NCI-H1105 (cell line): ENCODE measurements around the gene SORBS1.

ENCODE experiments used
- DNase-seq: peaks from one replicate; lab custom pipeline; 2025; lab: John Stamatoyannopoulos, UW

SORBS1 gene

GRCh38 chr10:95435548-95436279 is 125.5 kb downstream of the SORBS1 start:
- no peak for DNase-seq

DNA sequence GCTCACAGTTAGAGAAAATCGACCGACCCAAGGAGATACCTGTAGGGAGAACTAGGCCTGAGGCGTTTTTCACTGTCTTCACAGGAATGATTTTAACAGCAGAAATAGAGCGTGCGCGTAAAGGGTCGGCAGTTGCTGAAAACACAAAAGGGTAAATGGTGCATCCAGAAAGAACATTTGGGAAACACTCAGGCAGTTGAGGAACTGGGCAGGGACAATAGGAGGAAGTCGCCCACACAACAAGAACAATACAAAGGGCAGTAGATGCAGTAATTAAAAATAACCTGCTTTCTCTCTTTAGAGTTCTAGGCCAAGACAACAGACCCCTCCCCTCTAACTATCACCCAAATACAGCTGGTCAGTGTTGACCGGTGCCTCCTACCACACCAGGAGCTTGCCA is 126.6 kb downstream of the SORBS1 start:
- DNase-seq = no peak

GRCh38 chr10:95431900-95432342 is 129.2 kb downstream of the SORBS1 start:
- no peak for DNase-seq

DNA sequence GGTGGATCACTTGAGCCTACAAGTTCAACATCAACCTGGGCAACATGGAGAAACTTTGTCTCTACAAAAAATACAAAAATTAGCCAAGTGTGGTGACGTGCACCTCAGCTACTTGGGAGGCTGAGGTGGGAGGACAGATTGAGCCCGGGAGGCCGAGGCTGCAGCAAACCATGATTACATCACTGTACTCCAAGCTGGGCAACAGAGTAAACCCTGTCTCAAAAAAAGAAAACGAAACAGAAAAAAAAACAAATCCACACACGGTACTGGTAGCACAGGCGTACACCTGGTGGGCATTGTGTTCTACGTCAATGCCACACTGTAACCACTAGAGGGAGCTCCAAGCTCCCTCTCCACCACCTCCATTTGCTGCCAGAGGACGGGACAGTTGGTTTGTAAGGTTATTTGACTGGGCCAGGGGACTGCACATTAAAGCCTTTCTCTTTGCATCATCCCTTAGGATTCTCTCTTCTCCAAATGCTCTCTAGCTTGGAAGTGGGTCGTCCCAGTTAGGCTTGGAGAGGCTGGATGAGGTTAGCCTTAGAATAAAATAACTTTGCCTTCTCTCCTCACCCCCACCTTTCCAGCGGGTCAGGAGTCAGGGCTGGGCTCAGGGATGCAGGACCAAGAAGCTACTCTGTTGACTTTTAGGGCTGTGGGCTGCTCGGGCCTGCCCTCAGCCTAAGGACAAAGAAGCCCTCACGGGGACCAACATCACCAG is 130.8 kb downstream of the SORBS1 start:
- DNase-seq = no peak

GRCh38 chr10:95429639-95430038 is 131.5 kb downstream of the SORBS1 start:
- no peak for DNase-seq

DNA sequence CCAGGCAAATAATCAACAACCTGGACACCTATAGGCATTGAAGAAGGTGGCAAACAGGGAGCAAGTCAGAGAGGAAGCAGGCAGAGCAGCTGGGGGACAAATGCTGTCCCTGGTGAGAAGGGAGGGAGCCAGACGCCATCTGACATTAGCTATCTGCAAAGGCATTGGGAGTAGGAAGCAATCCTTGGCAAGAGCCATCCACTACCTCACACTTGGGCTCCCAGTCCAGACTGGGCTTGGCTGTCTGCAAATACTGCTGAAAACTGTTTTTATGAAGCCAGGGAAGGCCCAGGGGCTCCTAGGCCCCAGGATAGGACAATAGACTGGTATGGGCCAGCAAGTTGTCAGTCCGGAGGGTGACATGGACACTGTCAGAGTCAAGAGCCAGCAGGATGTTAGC is 132.5 kb downstream of the SORBS1 start:
- no peak for DNase-seq

DNA sequence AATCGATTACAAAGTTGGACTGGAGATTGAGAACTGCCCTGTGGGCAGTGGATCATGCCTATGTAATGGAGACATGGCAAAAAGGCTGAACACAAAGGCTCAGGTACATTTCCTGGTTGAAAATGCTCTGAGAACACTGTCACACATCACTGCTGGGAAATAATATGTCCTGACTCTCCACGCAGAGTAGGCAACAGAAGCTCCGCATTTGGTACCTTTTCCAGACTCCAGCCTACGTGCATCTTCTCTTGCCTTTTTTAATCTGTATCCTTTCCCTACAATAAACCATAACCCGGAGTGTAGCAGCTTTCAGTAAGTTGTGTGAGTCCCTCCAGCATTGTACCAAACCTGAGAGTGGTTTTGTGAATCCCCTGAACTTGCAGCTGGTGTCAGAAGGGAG is 134.7 kb downstream of the SORBS1 start:
- no peak for DNase-seq

DNA sequence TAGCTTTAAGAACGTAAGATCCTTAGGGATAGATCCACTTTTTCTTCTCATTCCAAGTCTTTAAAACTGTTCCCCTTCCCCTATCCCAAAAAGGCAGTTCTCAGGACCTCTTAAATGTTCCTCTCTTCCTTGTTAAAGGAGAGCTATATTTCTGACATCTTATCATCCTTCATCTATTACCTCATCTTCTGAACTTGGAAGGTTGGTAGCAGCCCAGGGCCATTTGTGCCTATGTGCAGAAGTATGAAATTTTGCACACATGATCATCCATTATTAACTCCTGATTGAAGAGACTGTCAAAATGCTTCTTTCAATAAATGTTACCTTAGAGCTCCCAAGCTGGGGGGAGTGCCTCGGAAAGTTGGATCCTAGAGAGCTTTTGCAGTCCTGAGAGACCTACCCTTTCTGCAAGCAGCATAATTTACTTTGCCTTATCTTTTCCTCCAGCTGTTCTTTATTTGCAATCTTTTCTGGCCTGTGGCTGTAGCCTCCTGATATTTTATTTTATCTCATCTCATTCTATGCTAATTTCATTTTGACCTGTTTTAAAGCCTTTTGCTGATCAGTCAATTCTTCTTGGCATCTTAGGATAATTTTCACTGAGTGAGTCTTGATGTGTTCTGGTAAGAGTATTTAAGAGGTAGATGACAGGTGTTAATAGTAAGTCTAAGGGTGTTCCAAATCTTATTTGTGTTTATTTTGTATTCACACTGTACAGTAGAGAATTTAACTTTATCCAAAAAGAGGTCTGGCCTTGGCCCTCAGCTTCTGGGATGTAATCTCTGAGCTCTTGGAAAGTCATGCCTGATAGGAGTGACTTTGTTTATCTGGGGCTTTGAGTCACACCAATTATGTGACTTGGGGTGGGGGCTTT is 135.3 kb downstream of the SORBS1 start:
- no peak for DNase-seq

DNA sequence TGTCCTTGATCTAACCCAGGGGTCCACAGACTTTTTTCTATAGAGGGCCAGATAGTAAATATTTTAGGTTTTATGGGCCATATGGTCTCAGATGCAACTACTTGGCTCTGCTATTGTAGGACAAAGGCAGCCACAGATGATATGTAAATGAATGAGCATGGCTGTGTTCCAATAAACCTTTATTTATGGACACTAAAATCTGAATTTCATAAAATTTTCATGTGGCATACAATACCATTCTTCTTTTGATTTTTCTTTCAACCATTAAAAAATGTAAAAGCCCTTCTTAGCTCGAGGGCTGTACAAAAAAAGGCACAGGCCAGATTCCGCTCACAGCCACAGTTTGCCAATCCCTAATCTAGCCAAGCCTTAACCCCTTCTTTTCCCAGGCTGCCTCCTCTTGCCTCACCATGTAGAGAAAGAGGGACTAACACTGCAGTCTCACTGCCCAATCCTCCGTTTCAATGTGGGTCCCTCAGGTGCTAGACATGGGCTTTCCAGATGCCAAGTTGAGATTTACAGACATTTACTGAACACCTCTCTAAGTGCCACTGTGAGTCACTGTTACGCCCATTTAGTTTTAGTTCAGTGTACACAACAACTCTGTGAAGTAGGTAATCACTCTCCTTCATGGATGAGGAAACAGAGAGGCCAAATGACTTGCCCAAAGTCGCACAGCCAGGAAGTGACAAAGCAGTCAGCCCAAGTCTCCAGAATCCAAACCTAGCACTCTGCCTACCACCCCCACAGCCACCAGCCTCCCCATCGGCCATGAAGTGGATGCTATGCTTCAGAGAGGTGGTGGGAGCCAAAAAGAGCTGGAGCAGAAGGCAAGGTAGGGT is 137.8 kb downstream of the SORBS1 start:
- no peak for DNase-seq

DNA sequence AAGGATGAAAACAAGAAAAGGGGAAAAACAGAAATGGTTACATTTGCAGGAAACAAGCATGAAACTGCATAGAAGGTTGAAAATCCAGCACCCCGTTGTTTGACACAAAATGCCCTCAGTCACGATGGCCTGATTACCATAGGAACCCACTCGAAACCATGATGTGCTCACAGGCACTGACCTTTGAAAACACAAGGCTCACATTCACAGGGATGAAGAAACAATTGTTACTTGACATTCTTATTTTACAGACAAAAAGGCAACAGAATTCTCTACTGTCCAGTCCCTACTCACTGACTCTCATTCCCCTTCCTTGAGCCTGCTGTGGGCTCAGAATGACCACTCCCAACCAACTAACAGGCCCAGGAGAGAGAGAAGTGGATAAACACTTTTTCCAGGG is 138.9 kb downstream of the SORBS1 start:
- no peak for DNase-seq

DNA sequence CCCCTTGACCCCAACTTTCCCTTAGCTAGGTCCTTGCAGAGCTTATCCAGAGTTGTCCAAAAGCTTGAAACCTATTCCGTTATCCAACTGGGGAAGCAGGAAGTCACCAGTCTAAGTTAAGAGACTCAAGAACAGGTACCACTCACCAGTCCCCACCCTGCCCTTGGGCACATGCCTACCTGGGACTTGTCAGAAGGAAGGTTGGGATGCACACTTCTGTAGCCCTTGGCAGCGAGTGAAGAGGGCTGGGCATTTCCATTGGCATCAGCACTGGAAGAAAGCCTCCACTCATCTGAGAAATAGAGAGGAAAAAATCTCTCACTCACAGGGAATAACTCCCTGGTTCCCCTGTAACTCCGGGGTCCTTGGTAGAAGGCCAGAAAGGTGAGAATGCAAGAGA is 139.4 kb downstream of the SORBS1 start:
- DNase-seq = no peak

GRCh38 chr10:95419399-95419798 is 141.8 kb downstream of the SORBS1 start:
- DNase-seq = no peak

- no peak for DNase-seq
These were observed 144.2 kb downstream of the SORBS1 start for GRCh38 chr10:95416973-95417372.

DNA sequence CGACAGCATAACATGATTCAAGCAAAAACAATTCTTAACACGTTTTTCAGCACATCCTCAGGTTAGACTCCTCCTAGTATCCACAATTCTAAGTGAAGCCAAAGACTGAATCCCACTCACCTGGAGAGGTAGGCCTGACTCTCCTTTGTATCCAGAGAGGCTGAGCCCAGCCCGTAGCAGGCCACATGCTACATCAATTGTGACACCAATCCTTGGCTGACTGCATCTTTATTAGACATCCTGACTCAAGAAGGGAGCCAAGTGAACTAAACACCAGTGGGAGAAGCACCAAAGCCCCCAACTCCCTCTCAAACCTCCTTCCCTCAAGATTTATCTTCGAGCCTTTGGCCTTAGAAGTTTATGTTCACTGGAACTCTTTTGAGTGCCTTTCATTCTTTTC is 144.9 kb downstream of the SORBS1 start:
- no peak for DNase-seq

GRCh38 chr10:95415621-95416031 is 145.5 kb downstream of the SORBS1 start:
- no peak for DNase-seq

DNA sequence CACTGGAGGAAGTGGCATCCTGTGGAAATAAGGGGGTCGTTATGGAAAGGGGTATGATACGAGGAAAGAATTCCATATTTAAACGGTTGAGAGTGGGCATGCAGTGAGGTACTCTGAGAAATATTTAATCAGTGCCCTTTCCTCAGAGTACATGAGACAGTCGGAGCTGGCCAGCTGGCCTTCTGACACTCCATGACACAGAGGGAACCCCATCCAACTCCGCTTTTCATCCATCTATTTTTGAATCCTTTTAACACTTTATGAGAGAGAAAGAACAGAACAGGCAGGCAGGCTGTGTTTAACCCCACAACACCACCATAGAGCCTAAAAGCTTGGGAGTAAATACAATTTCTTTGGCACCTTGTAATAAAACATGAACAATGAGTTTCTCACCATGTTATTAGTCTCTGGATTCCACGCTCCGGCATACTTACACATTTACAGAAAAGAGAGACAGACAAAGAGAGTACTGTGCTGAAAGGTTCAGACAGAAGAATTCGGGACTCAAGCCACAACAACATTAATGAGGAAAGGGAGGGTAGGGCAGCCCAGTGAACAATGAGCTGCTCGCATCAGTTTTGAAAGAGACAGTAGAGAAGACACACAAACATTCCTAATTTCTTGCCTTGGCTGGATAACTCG is 146.2 kb downstream of the SORBS1 start:
- no peak for DNase-seq

- no peak for DNase-seq
These were observed 146.9 kb downstream of the SORBS1 start for GRCh38 chr10:95414016-95414830.

DNA sequence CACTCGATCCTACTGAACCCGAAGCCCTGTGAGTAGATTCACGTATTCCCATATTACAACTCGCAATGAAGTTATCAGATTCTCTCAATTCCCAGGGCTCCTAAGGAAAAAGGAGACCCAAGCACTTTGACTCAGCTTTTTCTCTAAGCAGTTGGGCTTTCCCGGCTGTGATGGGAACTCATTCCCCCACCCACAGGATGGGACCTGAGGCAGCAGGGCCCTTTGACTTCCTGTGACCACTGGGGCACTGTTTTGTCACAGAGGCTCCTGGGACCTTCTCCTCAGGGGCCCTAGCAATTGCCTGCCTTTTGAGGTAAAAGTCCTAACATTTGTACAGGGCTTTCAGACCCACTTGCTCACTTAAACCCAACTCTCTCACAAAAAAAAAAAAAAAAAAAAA is 147.6 kb downstream of the SORBS1 start:
- no peak for DNase-seq

GRCh38 chr10:95411635-95412034 is 149.5 kb downstream of the SORBS1 start:
- DNase-seq = no peak
